Right renal pelvis (tissue), 4 donors: ENCODE measurements around the gene DGKB. TPM values are rescaled to one million over a fixed set of nuclear protein-coding genes. Genes with fewer than 3 reads are reported as not detected.

Experiments used
- DNase-seq, 4 donors: peaks; one replicate each; pipeline ENCODE4 v3.0.0-alpha.2; 2013; ENCODE audit warnings: low read depth in 4 of 4, low spot score in 3 of 4, missing footprints in 1 of 4
- polyA plus RNA-seq, 4 donors: library from polyadenylated mRNA; unstranded; fragments of 120-200 nt; gene quantifications; one replicate each; pipeline ENCODE4 v1.2.1, GENCODE V29; 2013; ENCODE audit not compliant: insufficient read length in 4 of 4

The DGKB gene
- polyA plus RNA-seq, 4 donors, result 2.8 to 3.4 (median 3.1) TPM

DNA sequence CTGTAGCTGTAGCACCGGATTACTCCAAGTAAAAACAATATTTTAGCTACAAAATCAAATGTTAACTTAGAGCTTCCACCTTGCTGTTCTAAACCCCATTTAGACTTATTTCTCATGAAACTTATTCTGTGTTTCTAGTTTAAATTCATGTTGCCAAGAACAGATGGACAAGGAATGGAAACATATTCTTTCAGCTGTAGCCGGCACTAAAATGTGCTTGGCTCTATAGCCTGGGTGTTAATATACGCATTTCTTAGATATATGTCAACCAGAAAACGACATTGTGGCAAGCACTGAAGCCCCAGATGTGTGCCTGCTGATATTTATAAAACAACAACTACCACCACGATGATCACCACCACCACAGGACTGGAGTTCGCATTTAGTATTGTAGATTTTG, 722.8 kb downstream of the DGKB start:
- DNase-seq, result no peak

DNA sequence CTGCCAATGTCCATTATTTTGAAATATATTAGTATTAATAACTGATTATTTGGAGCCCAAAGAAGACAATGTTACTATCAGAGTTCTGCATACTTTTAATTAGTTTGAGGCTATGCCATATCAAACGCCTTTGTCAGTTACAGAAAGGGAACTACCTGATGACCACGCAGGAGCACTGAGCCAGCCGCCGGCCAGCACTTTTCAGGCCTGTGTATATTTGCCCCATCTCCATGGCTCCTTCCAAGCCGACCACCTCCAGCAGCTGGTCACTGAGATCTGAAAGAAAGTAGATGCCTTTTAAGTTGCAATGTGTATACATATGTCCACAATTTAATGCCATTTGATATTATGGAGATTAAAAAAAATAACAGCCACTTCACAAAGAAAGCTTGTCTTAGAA, 724.7 kb downstream of the DGKB start:
- no peak for DNase-seq

DNA sequence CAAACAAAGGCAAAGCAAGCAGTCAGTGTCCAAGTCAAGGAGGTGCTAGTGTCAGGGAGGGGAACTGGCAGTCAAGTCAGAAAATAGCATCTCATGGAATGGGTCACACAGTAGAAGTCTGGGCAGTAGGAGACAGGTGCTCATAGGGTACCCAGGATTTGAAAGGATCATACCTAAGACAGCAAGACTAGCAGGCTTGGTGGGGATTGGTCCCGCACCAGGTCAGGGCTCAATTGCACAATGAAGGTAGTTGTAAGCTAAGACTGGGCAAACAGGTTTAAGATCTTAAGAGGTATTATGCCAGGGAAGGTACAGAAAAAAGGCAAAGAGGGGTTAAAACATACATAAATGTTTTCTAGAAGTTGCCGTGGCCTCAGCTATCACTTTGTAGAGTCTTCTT, 731.7 kb downstream of the DGKB start:
- DNase-seq, result no peak

DNA sequence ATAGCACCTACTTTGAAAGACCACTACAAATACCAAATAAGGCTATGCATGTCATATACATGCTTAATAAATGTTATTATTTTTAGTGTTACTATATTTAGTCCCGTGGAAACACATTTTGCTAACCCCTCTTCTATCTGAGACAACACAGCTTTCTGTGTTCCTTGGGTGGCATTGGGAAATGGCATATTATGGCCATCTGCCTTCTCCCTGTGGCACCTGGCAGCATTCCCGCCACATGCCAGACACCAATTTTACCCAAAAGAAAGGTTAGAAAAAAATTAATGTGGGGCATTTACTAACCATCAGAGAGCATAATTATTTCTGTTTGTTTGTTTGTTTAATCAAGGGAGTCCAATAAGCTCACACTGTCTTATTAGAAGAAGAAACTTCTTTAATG, 744.4 kb downstream of the DGKB start:
- DNase-seq, result no peak

DNA sequence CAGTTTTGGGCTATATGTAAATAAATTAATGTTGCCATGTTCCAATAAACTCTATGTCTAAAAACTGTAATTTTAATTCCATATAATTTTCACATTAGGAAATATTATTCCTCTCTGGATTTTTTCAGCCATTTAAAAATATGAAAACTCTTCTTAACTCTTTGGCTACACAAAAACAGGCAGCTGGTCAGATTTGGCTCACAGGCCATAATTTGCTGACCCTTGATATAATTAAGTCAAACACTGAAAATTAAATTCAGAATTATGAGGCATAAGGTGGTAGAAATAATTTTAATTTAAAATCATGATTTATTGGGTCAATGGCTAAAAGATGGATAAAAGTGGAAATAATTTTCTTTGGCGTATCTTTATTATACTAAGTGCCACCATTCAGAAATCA, 746.1 kb downstream of the DGKB start:
- DNase-seq, result no peak

DNA sequence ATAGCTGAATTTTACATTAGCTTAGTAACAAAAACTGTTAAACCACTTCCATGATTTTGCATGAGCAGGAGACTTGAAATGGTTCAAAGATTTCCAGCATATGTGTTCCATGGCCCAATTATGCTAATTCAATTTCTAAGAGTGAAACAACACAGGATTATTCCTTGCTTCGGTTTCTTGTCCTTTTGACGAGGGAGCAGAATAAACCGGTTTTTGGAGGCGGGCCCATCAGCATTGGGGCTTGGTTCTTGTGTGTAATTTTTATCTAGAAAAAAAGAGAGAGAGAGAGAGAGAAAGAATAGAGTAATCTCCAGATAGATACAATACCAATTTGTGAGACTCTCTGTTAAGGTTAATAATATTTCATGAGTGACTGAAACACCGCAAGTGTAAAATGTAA, 753.6 kb downstream of the DGKB start:
- no peak for DNase-seq

DNA sequence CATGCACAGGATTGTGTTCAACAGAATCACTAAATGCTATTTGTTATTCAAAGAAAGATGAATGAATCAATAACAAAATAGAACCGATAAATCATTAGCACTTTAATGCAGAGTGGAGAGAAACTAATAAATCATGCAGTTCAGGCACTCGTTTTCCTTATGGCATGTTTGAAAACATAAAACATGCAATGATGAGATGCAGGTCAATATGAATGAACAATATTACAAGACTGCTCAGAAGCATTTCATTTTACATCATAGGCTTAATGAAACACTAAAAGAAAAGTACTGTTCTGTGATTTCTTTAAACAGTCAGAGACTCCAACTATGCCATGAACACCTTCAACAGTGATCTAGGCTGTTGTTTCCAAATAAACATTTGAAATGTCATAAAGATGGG, 755.0 kb downstream of the DGKB start:
- DNase-seq, result no peak

DNA sequence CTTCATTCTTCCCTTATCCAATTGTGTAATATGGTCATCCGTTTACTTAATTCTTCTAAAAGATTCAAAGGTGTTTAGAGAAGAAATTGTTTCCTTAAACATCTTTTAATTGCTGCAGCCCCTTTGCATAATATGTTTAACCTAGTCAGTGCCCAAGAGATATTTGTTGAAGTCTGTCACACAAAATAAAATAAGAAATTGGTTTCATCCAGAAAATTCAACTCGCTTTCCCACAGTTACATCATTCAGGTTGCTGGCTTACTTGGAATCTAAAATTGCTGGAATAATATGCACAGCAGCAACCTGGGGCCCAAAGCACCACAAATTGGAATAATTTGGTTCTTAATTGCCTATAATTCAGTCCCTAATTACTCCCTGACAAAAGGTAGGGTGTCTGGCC, 758.0 kb downstream of the DGKB start:
- no peak for DNase-seq

DNA sequence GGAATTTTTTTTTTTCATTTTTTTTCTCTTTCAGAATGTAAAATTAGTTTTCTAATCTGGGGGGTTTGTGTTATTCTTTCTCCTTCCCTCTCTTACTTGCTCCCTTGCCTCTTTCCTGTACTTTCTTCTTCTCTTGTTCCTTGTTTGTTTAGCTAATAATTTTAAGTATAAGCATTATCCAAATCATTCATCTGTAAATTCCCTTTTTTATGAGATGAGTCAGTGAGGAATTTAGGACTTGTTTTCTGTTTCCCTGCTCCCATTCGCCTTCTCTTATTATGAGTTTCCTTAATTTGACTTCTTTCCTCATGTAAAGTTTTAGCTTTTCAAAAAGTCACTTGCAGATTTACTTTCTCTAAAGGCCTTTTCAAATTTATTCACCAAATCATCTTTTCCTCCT, 758.4 kb downstream of the DGKB start:
- no peak for DNase-seq

DNA sequence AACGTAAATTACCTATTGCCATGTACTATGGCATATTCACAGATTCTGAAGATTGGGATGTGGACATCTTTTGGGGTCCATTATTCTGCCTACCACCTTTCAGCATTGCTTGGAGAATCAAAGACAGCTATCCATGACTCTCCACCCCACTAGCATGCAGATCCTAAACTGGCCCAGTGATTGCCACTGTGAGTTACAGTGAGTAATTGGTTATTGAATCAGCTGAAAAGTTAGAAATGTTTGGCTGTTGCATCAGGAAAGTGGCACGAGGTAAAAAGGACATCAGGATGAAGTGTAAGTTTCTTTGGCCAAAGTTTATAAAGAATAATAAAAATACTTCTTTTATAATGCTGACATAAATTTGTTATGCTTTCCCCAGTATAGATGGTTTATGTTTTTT, 764.9 kb downstream of the DGKB start:
- DNase-seq, result no peak

DNA sequence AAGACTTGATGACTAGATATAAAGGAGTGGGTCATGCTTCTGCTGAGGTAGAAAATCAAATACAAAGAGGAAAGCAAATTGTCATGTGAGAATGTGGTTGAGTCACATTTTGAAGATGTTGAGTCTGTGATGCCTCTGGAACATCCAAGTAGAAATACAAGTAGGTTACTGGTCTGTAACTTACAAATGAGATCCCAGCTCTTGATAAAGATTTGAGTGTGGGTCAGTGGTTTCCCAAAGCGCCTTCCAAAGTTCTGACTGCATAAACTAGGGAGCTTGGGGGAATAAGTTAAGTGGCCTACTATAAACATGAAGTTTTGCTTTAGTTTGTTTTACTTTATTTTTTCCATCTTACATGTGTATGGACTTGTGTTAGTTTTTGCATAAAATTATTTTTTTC, 768.8 kb downstream of the DGKB start:
- no peak for DNase-seq

DNA sequence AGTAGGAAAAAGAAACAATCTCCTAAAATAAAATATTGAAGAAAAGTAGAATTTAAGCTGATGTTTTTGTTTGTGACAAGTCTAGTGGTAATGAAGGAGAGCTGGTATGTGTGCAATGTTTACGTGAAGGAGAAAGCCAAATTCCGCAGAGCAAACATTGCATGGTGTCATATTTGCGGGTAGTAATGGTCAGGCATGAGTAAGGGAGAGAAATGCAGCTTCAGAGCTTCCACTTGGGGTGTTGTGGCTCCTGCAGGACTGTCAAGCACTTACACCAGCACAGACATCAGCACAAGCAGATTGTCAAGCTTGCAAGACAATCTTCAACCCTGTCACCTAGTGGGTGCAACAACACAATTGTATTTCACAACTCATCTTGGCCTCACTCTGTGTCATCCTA, 776.6 kb downstream of the DGKB start:
- no peak for DNase-seq

DNA sequence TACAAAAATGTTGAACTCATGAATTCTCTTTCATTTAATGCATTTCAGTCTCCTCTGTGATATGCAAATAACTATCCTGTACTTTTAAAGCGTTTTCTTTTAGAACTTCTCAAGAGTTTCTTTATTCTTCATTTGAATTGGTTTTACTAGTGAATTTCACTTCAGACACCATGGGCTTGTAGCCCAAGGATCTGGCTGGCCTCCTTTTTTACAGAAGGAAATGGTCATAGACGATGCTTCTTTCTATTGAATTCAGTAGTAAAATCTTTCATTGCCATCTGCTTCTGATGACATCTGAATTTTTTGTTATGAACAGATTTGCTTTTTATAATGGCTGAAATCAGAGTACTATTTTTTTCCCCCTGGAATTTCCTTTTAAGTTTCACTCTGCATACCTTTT, 777.8 kb downstream of the DGKB start:
- no peak for DNase-seq

DNA sequence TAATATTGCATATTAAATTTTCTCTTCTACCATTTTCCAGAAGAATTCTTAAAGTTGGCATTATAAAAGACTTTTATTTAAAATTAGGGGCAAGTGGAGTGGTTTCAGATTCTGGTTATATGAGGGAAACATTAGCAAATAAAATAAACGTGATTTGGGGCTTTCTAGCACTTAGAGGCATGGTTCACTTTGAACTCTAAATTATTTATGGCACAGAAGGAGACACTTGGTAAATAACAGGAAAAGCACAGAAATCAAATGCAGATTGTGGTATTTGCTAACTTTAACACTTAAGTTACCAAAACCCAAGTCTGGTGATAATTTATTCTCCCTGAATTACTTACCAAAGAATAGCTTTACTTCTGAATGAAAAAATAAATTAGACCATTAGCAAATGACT, 778.6 kb downstream of the DGKB start:
- DNase-seq, result no peak

DNA sequence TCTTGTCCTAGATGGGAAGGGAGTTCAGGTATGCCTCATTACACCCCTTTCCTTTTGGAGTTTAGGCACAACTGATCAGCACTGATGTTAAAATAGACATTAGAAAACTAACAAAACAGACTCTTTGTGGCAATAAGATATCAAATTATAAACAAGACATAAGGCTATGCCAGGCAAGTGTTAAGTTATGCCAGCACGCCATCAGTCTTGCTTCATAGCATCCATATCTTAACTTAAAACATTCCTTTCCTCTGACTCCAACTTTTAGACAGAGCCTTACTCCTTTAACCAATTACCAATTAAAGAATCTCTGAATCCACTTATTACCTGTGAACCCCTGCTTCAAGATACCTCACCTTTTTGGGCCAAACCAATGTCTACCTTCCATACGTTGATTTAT, 786.9 kb downstream of the DGKB start:
- DNase-seq, result no peak

DNA sequence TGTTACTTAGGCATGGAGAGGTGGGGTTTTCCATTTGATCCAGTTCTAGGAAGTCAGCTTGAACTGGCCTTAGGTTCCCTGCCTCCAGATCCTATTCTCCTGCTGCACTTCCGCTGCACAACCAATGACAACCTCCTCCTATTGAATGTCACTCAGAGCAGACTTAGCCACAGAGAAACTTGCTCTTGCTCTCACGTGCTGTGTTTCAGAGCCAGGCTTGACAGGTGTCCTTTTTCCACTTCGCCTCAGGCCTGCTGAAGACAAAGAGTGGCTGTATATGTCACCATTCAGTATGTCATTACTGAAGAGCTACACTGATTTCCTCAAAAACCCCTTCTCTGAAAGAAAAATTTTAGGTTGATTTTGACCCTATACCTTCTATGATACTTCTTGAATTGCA, 797.7 kb downstream of the DGKB start:
- DNase-seq, result no peak

DNA sequence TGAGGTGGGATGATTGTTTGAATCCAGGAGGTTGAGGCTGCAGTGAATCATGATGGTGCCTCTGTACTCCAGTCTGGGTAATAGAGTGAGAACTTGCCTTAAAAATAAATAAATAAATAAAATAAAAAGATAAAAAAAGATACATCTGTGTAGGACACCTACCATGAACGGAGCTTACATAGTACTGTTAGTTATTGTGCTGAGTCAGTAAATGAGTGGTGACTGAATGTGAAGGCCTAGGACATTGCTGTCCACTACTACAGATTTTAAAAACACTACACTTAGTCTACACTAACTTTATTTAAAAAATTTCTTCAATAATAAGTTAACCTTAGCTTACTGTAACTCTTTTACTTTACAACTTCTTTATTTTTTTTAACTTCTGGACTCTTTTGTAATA, 806.4 kb downstream of the DGKB start:
- no peak for DNase-seq

DNA sequence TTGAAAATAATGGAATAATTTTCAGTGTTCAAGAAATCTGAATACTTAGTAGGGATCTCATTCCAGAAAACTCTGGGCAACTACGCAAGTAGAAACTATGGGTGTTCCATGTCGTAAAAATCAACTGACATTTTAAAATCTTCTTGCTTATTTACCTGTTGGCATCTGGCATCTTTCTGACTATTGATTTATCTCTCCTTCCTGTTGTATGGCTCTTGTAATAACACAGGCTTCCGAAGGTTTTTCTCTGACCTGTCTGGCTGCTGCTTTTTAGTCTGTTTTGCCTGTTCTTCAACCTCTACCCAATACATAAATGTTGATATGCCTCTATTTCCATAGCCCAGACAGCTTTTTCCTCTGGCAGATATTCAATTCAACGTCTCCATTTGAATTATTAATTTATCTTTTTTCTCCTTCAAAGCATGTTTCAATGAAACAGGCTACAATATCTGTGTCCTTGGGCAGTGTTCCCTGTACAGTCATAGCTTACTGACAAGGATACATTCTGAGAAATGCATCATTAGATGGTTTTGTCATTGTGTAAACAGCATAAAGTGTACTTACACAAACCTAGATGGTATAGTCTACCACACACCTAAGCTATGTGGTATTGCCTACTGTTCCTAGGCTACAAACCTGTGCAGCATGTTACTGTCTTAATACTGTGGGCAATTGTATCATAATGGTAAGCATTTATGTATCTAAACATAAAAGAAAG, 807.2 kb downstream of the DGKB start:
- DNase-seq, result no peak
